ENCODE measurements around the gene TBC1D8B. TPM values are rescaled to one million over a fixed set of nuclear protein-coding genes. Genes with fewer than 3 reads are reported as not detected.

TBC1D8B gene
- polyA plus RNA-seq, 1 of the 3 experiments (the other 2 are of a cell fraction) = 0.03 TPM

- no peak for TF ChIP-seq TEAD4 (IDR thresholded peaks at IDR 0.05; ENCODE audit: borderline replicate concordance, insufficient read depth)
Observed at GRCh38 chrX:106874075-106874474, 71.6 kb downstream of the TBC1D8B start (continued).

DNA sequence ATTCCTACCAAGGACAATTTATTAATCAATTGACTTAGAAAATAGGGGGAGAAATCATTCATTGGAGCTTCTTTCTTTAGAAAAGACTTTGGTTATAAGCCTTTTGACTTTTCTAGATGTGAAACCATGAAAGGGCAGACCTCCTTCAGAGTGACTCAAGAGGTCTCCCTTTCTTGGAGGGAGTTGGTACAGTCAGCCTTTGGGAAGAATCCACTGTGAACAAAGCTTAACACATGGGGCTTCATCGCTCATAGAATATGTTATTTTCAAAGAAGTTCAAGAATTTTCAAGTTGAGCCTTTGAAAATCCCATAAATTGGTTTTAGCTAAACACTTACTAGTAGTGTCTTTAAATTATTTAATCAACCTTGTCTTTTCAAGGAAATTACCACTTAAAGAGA, 72.7 kb downstream of the TBC1D8B start:
- no peak overlapping the region for H3K9ac ChIP-seq
- H3K9me2 ChIP-seq = no peaks in the 10 kb centered on the region
- POLR2A ChIA-PET = no interaction called here
- H3K4me2 ChIP-seq = no peak overlapping the region
- H3K4me1 ChIP-seq (ENCODE audit: control insufficient read depth in 1 of 2, insufficient read depth in 2 of 2, low read depth in 1 of 2, low read length in 1 of 2) = no peaks in the 10 kb centered on the region
- no peak overlapping the region for H3K27ac ChIP-seq (ENCODE audit: low read depth in 2 of 2, low read length in 1 of 2)
- no peaks in the 10 kb centered on the region for H3K36me3 ChIP-seq (replicated peaks in 1 of 2; ENCODE audit: control insufficient read depth in 1 of 2, insufficient read depth in 2 of 2, low read length in 1 of 2)
- TF ChIP-seq RAD21 (IDR thresholded peaks at IDR 0.05; ENCODE audit: low read length) (no peak), TEAD4 (IDR thresholded peaks at IDR 0.05; ENCODE audit: borderline replicate concordance, insufficient read depth) (no peak), USF2 (IDR thresholded peaks at IDR 0.05; ENCODE audit: borderline replicate concordance, low read depth, low read length) (no peak), NFIC (IDR thresholded peaks at IDR 0.05; ENCODE audit: borderline replicate concordance) (no peak), NRF1 (IDR thresholded peaks at IDR 0.05; ENCODE audit: low read depth, low read length) (no peak), TAF1 (IDR thresholded peaks at IDR 0.05; ENCODE audit: borderline replicate concordance, low read depth, low read length) (no peak), CHD2 (IDR thresholded peaks at IDR 0.05; ENCODE audit: low read length, partially characterized antibody) (no peak), GATA2 (CRISPR knock-in tag; IDR thresholded peaks at IDR 0.05) (no peak), FOXJ3 (CRISPR knock-in tag; IDR thresholded peaks at IDR 0.05) (no peak)
- CTCF ChIA-PET = interaction anchor here (1.0 to 5.3 kb wide), 8 partner anchors 8 to 900 kb away, joined by 3 to 47 read pairs (median 6); partner anchors contain the start of gene TSC22D3
- H3K27me3 ChIP-seq (ENCODE audit: insufficient read depth) = peaks cover 30% of the 10 kb centered on the region; the same call in 1 of the 2 replicates
- H2AFZ ChIP-seq (ENCODE audit: low read depth) = no peak overlapping the region
- no peaks in the 10 kb centered on the region for H3K9me3 ChIP-seq
- WGBS (ENCODE audit: low lambda C conversion rate) = 0% methylated on average over 1 of the region's 1 CpG
- DNase-seq = no peak
- H3K79me2 ChIP-seq (ENCODE audit: insufficient read depth) = no peaks in the 10 kb centered on the region
- no peaks in the 10 kb centered on the region for H4K20me1 ChIP-seq (ENCODE audit: insufficient read depth)
- no peak overlapping the region for H3K4me3 ChIP-seq (ENCODE audit: low read depth in 2 of 2, low read length in 1 of 2)
- no peaks in the 10 kb centered on the region for H3F3A ChIP-seq (replicated peaks; ENCODE audit: insufficient read depth)

DNA sequence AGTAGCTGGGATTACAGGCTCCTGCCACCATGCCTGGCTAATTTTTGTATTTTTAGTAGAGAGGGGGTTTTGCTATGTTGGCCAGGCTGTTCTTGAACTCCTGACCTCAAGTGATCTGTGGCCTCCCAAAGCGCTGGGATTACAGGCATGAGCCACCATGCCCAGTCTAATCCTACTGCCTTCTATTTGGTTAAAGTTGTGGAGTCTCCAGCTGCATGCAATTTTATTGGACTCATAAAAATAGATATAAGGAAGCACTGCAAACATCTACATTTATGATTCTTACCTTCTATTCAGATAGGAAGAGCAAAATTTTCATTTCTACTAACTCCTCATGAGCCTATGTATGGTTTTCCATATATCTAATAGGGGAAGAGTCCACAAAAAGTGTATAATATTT, 87.0 kb downstream of the TBC1D8B start:
- WGBS (ENCODE audit: low lambda C conversion rate) = 0% methylated on average over 1 of the region's 1 CpG
- H3K9ac ChIP-seq = no peak overlapping the region
- no peaks in the 10 kb centered on the region; a peak in 1 of 4 replicates for H3K4me1 ChIP-seq (ENCODE audit: control insufficient read depth in 1 of 2, insufficient read depth in 2 of 2, low read depth in 1 of 2, low read length in 1 of 2)
- DNase-seq = no peak
- CTCF ChIA-PET = interaction anchor here (1.5 kb wide), 1 partner anchor 15 kb away, joined by 6 read pairs; no protein-coding TSS in a partner anchor
- H3K27me3 ChIP-seq (ENCODE audit: insufficient read depth) = peaks cover 33% of the 10 kb centered on the region
- no peak overlapping the region for H3K4me3 ChIP-seq (ENCODE audit: low read depth in 2 of 2, low read length in 1 of 2)
- no peak overlapping the region for H3K4me2 ChIP-seq
- H3K9me3 ChIP-seq = no peaks in the 10 kb centered on the region
- no peaks in the 10 kb centered on the region for H3K79me2 ChIP-seq (ENCODE audit: insufficient read depth)
- H4K20me1 ChIP-seq (ENCODE audit: insufficient read depth) = no peaks in the 10 kb centered on the region
- POLR2A ChIA-PET = no interaction called here
- H3K9me2 ChIP-seq = no peaks in the 10 kb centered on the region
- H3K27ac ChIP-seq (ENCODE audit: low read depth in 2 of 2, low read length in 1 of 2) = no peak overlapping the region
- H2AFZ ChIP-seq (ENCODE audit: low read depth) = no peak overlapping the region
- H3K36me3 ChIP-seq (replicated peaks in 1 of 2; ENCODE audit: control insufficient read depth in 1 of 2, insufficient read depth in 2 of 2, low read length in 1 of 2) = no peaks in the 10 kb centered on the region
- H3F3A ChIP-seq (replicated peaks; ENCODE audit: insufficient read depth) = no peaks in the 10 kb centered on the region
- no peak for TF ChIP-seq ZBTB33 (IDR thresholded peaks at IDR 0.05; ENCODE audit: borderline replicate concordance, low read depth)
- TF ChIP-seq TEAD4 (IDR thresholded peaks at IDR 0.05; ENCODE audit: borderline replicate concordance, insufficient read depth) = no peak
- no peak for TF ChIP-seq RCOR1 (IDR thresholded peaks at IDR 0.05; ENCODE audit: low read length)
- TF ChIP-seq TCF12 (IDR thresholded peaks at IDR 0.05) = no peak
- TF ChIP-seq ELF1 (IDR thresholded peaks at IDR 0.05) = no peak
- no peak for TF ChIP-seq JUND (IDR thresholded peaks at IDR 0.05)
- no peak for TF ChIP-seq RXRA (IDR thresholded peaks at IDR 0.05; ENCODE audit: borderline replicate concordance, low read depth)
- TF ChIP-seq SMC3 (IDR thresholded peaks at IDR 0.05; ENCODE audit: low read depth, low read length) = no peak
- TF ChIP-seq MXI1 (IDR thresholded peaks at IDR 0.05; ENCODE audit: low read depth, low read length) = no peak
- no peak for TF ChIP-seq USF2 (IDR thresholded peaks at IDR 0.05; ENCODE audit: borderline replicate concordance, low read depth, low read length)
- no peak for TF ChIP-seq FOXJ3 (CRISPR knock-in tag; IDR thresholded peaks at IDR 0.05)
- no peak for TF ChIP-seq EP300 (IDR thresholded peaks at IDR 0.05; ENCODE audit: borderline replicate concordance in 1 of 2, low read depth in 1 of 2, low read length in 1 of 2)
- no peak for TF ChIP-seq CHD2 (IDR thresholded peaks at IDR 0.05; ENCODE audit: low read length, partially characterized antibody)
- TF ChIP-seq, protein P1, sequence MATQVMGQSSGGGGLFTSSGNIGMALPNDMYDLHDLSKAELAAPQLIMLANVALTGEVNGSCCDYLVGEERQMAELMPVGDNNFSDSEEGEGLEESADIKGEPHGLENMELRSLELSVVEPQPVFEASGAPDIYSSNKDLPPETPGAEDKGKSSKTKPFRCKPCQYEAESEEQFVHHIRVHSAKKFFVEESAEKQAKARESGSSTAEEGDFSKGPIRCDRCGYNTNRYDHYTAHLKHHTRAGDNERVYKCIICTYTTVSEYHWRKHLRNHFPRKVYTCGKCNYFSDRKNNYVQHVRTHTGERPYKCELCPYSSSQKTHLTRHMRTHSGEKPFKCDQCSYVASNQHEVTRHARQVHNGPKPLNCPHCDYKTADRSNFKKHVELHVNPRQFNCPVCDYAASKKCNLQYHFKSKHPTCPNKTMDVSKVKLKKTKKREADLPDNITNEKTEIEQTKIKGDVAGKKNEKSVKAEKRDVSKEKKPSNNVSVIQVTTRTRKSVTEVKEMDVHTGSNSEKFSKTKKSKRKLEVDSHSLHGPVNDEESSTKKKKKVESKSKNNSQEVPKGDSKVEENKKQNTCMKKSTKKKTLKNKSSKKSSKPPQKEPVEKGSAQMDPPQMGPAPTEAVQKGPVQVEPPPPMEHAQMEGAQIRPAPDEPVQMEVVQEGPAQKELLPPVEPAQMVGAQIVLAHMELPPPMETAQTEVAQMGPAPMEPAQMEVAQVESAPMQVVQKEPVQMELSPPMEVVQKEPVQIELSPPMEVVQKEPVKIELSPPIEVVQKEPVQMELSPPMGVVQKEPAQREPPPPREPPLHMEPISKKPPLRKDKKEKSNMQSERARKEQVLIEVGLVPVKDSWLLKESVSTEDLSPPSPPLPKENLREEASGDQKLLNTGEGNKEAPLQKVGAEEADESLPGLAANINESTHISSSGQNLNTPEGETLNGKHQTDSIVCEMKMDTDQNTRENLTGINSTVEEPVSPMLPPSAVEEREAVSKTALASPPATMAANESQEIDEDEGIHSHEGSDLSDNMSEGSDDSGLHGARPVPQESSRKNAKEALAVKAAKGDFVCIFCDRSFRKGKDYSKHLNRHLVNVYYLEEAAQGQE (IDR thresholded peaks at IDR 0.05; ENCODE audit: low read depth, low read length) = no peak
